H1 (cell line): Measurements from ENCODE around the gene LPCAT3. TPM values are rescaled to one million over a fixed set of nuclear protein-coding genes. Genes with fewer than 3 reads are reported as not detected.

Source experiments
- ASH2L ChIP-seq: fragments of 200-600, 300-600 bp; sonication (generic); IDR thresholded peaks from one replicate; pipeline ENCODE4 v1.7.1; 2017; ENCODE audit warnings: low read length
- ATF3 ChIP-seq: IDR thresholded peaks from 2 replicates; pipeline ENCODE4 v1.6.1; 2011; ENCODE audit warnings: low read depth, mild to moderate bottlenecking, low read length; ENCODE audit not compliant: insufficient read depth
- BCL11A ChIP-seq, 2 experiments: IDR thresholded peaks; one replicate each; pipeline ENCODE4 v1.6.1; 2011; ENCODE audit warnings: low read depth in 2 of 2, low read length in 2 of 2, mild to moderate bottlenecking in 2 of 2
- CREB1 ChIP-seq: IDR thresholded peaks from 2 replicates; pipeline ENCODE4 v1.6.1; 2012; ENCODE audit warnings: inconsistent platforms
- CTCF ChIP-seq, 3 experiments: IDR thresholded peaks; 1 replicate in 2 of 3; 2 replicates in 1 of 3; pipeline versions ENCODE4 v1.5.1 to v1.6.1; 2011; ENCODE audit warnings: low read length in 3 of 3, mild to moderate bottlenecking in 3 of 3, inconsistent platforms in 2 of 3, low read depth in 1 of 3, moderate library complexity in 1 of 3; ENCODE audit not compliant: insufficient read depth in 1 of 3; ENCODE audit errors: control extremely low read depth in 1 of 3
- EP300 ChIP-seq, 2 experiments: IDR thresholded peaks; 1 replicate in 1 of 2; 2 replicates in 1 of 2; pipeline ENCODE4 v1.6.1; 2011 to 2012; ENCODE audit warnings: low read depth in 2 of 2, low read length in 2 of 2, mild to moderate bottlenecking in 2 of 2, borderline replicate concordance in 1 of 2, inconsistent platforms in 1 of 2, moderate library complexity in 1 of 2
- KDM4A ChIP-seq: IDR thresholded peaks from one replicate; pipeline ENCODE4 v1.7.1; 2012; ENCODE audit warnings: low read depth, mild to moderate bottlenecking, moderate library complexity, low read length, inconsistent platforms; ENCODE audit not compliant: severe bottlenecking
- POLR2AphosphoS5 ChIP-seq: IDR thresholded peaks from 2 replicates; pipeline ENCODE4 v1.6.1; 2011; ENCODE audit warnings: low read depth, low read length
- TAF7 ChIP-seq: optimal IDR thresholded peaks from 2 replicates; pipeline ENCODE3; 2011; ENCODE audit warnings: low read depth, mild to moderate bottlenecking, inconsistent platforms, low read length, moderate library complexity, borderline replicate concordance
- polyA plus RNA-seq, 7 experiments: library from polyadenylated mRNA; depleted of rRNA in 3 of 7; stranded (reverse) in 5 of 7; unstranded in 2 of 7; fragments of >200 nt in 5 of 7; fragments of 200-250 nt in 2 of 7; gene quantifications; 1 replicate in 5 of 7; 2 replicates in 1 of 7; 4 replicates in 1 of 7; pipeline versions ENCODE4 v1.2.1 to v1.2.3, GENCODE V29; 2011 to 2013; ENCODE audit warnings: missing spikeins in 2 of 7, mixed read lengths in 2 of 7
- total RNA-seq: library from RNA; stranded (reverse); fragmentation: NEBNext Ultra II Directional; extraction: Animal tissue kit (Norgen Biotek cat#: 25700); gene quantifications from 2 replicates; pipeline ENCODE4 v1.2.1, GENCODE V29; 2021

LPCAT3 gene
- total and polyA plus RNA-seq, 2 of the 8 experiments (the other 6 are each of a cell fraction or from before 2014, with no cell fraction given), result 55.8 to 70.4 TPM

- TF ChIP-seq CTCF (IDR thresholded peaks at IDR 0.05; ENCODE audit: control extremely low read depth in 1 of 3, insufficient read depth in 1 of 3, low read depth in 1 of 3, low read length in 3 of 3) (peak in 1 of 3 experiments; percentile 17; a peak in 2 of 4 replicates), TAF7 (peak; percentile 36), CREB1 (0 out of 2 replicates have a peak, but pooled peaks have one; percentile 3), POLR2AphosphoS5 (peak; percentile 55), EP300 (IDR thresholded peaks at IDR 0.05; ENCODE audit: borderline replicate concordance in 1 of 2, low read depth in 2 of 2, low read length in 2 of 2) (no peak), ASH2L (peak; percentile 71), BCL11A (IDR thresholded peaks at IDR 0.05; ENCODE audit: low read depth in 2 of 2, low read length in 2 of 2) (no peak), KDM4A (no peak), ATF3 (no peak)
- TF ChIP-seq, all 59 proteins: peak for 19
Observed at GRCh38 chr12:6946033-6946919, 72.0 kb downstream of the LPCAT3 start (continued).
